Neuronal stem cell (in vitro differentiated cells): Measurements from ENCODE around the gene XPO4.

Experiments
- DNase-seq: peaks from one replicate; pipeline ENCODE4 v3.0.0-alpha.2; 2013; ENCODE audit warnings: low spot score
- H2AFZ ChIP-seq: one replicate; pipeline ENCODE4 v1.6.1; 2013; ENCODE audit warnings: mild to moderate bottlenecking, low read length, inconsistent platforms
- H2AK5ac ChIP-seq: 2 replicates; pipeline ENCODE4 v1.6.1; 2013; ENCODE audit warnings: low read depth, mild to moderate bottlenecking, inconsistent platforms, low read length, moderate library complexity, mixed read lengths
- H2BK120ac ChIP-seq: 2 replicates; pipeline ENCODE4 v1.6.1; 2013; ENCODE audit warnings: low read depth, mild to moderate bottlenecking, inconsistent platforms, low read length, moderate library complexity, mixed read lengths
- H2BK12ac ChIP-seq: one replicate; pipeline ENCODE4 v1.6.1; 2013; ENCODE audit warnings: low read length, inconsistent platforms
- H2BK15ac ChIP-seq: 2 replicates; pipeline ENCODE4 v1.6.1; 2013; ENCODE audit warnings: mild to moderate bottlenecking, low read length, inconsistent platforms, mixed read lengths
- H2BK5ac ChIP-seq: one replicate; pipeline ENCODE4 v1.6.1; 2013; ENCODE audit warnings: inconsistent platforms, mild to moderate bottlenecking, low read length, moderate library complexity
- H3K14ac ChIP-seq: one replicate; pipeline ENCODE4 v1.6.1; 2013; ENCODE audit warnings: low read length, inconsistent platforms
- H3K18ac ChIP-seq: 2 replicates; pipeline ENCODE4 v1.6.1; 2013; ENCODE audit warnings: low read length, inconsistent platforms
- H3K23ac ChIP-seq: 2 replicates; pipeline ENCODE4 v1.6.1; 2013; ENCODE audit warnings: low read depth, mild to moderate bottlenecking, mixed read lengths, low read length, inconsistent platforms; ENCODE audit not compliant: poor library complexity
- H3K27ac ChIP-seq: replicated peaks from 3 replicates; pipeline ENCODE4 v1.5.1; 2013; ENCODE audit warnings: low read length, inconsistent platforms
- H3K27me3 ChIP-seq, 3 experiments: 2 replicates each; pipeline ENCODE4 v1.6.1; 2013; ENCODE audit warnings: low read length in 3 of 3, mild to moderate bottlenecking in 2 of 3, inconsistent platforms in 1 of 3, low read depth in 1 of 3, mixed read lengths in 1 of 3, moderate library complexity in 1 of 3; ENCODE audit not compliant: control insufficient read depth in 3 of 3, insufficient read depth in 3 of 3
- H3K36me3 ChIP-seq, 2 donors: replicated peaks in 1 of 2; 2 replicates each; pipeline ENCODE4 v1.6.1; 2013; ENCODE audit warnings: low read length in 2 of 2; ENCODE audit not compliant: control insufficient read depth in 2 of 2, insufficient read depth in 2 of 2
- H3K4ac ChIP-seq: 2 replicates; pipeline ENCODE4 v1.6.1; 2013; ENCODE audit warnings: inconsistent platforms, mild to moderate bottlenecking, low read length, moderate library complexity
- H3K4me1 ChIP-seq, 2 donors: 1 replicate in 1 of 2; 2 replicates in 1 of 2; pipeline ENCODE4 v1.6.1; 2013; ENCODE audit warnings: low read length in 2 of 2, low read depth in 1 of 2; ENCODE audit not compliant: control insufficient read depth in 2 of 2, insufficient read depth in 1 of 2
- H3K4me2 ChIP-seq: one replicate; pipeline ENCODE4 v1.6.1; 2013; ENCODE audit warnings: mild to moderate bottlenecking, low read length, inconsistent platforms; ENCODE audit not compliant: insufficient read depth, poor library complexity, severe bottlenecking
- H3K4me3 ChIP-seq, 2 donors: 2 replicates each; pipeline ENCODE4 v1.5.1; 2013; ENCODE audit warnings: low read length in 2 of 2, mild to moderate bottlenecking in 2 of 2, inconsistent platforms in 1 of 2, moderate library complexity in 1 of 2
- H3K79me1 ChIP-seq: one replicate; pipeline ENCODE4 v1.6.1; 2013; ENCODE audit warnings: low read depth, mild to moderate bottlenecking, inconsistent platforms, low read length, moderate library complexity
- H3K9ac ChIP-seq: one replicate; pipeline ENCODE4 v1.6.1; 2013; ENCODE audit warnings: mild to moderate bottlenecking, low read depth, low read length, inconsistent platforms; ENCODE audit not compliant: poor library complexity
- H3K9me3 ChIP-seq, 2 donors: replicated peaks in 1 of 2; 2 replicates each; pipeline versions ENCODE3 to v1.6.1; 2013; ENCODE audit warnings: low read length in 2 of 2, mild to moderate bottlenecking in 2 of 2, inconsistent platforms in 1 of 2, low read depth in 1 of 2, mixed read lengths in 1 of 2, moderate library complexity in 1 of 2; ENCODE audit not compliant: control insufficient read depth in 2 of 2, insufficient read depth in 1 of 2
- H4K8ac ChIP-seq: one replicate; pipeline ENCODE4 v1.6.1; 2013; ENCODE audit warnings: low read depth, mild to moderate bottlenecking, inconsistent platforms, low read length, moderate library complexity
- H4K91ac ChIP-seq: one replicate; pipeline ENCODE4 v1.6.1; 2013; ENCODE audit warnings: low read length, low read depth, mild to moderate bottlenecking, inconsistent platforms; ENCODE audit not compliant: poor library complexity
- WGBS, 2 donors: extraction: QIAGEN DNeasy Blood & Tissue Kit; methylation state at CpG; one replicate each; pipeline ENCODE4 v1.1.7; 2013; ENCODE audit warnings: missing lambda C conversion rate in 2 of 2, mixed read lengths in 1 of 2; ENCODE audit not compliant: insufficient read length in 2 of 2, insufficient replicate concordance in 1 of 2; ENCODE audit errors: extremely low coverage in 2 of 2; 5-methylcytosine and 5-hydroxymethylcytosine counted together

XPO4 gene

GRCh38 chr13:20828539-20829364 lies 73.8 kb downstream of the XPO4 start:
- no peak overlapping the region for H3K9ac ChIP-seq
- no peak overlapping the region for H2BK12ac ChIP-seq
- no peak overlapping the region for H3K4me3 ChIP-seq
- H2BK120ac ChIP-seq = no peak overlapping the region
- no peak overlapping the region for H3K23ac ChIP-seq
- H2AFZ ChIP-seq = peak overlapping the region; percentile 20
- H2BK15ac ChIP-seq = no peak overlapping the region
- no peak overlapping the region for H2AK5ac ChIP-seq
- peak; percentile 43 for DNase-seq
- no peak overlapping the region for H3K14ac ChIP-seq
- H3K9me3 ChIP-seq = no peaks in the 10 kb centered on the region
- H3K36me3 ChIP-seq = peaks cover 3 to 22% of the 10 kb centered on the region in 2 donors
- no CpG with 5 or more reads among the region's 5 CpGs for WGBS, 2 donors
- H3K18ac ChIP-seq = no peak overlapping the region
- no peaks in the 10 kb centered on the region for H3K27me3 ChIP-seq
- H2BK5ac ChIP-seq = no peak overlapping the region
- H3K27ac ChIP-seq = no peak overlapping the region
- H3K4ac ChIP-seq = no peak overlapping the region
- H3K4me1 ChIP-seq = peaks cover 0 to 2% of the 10 kb centered on the region in 2 donors
- H3K79me1 ChIP-seq = no peaks in the 10 kb centered on the region
- H3K4me2 ChIP-seq = no peak overlapping the region
- H4K91ac ChIP-seq = no peak overlapping the region
- no peak overlapping the region for H4K8ac ChIP-seq

GRCh38 chr13:20826843-20827560 lies 75.5 kb downstream of the XPO4 start:
- Histone ChIP-seq H3K9ac (no peak overlapping the region), H3K18ac (no peak overlapping the region), H3K14ac (no peak overlapping the region), H3K36me3 (peaks cover 0 to 6% of the 10 kb centered on the region in 2 donors), H4K91ac (no peak overlapping the region), H2AK5ac (no peak overlapping the region), H2BK5ac (no peak overlapping the region), H3K23ac (no peak overlapping the region), H3K27me3 (no peaks in the 10 kb centered on the region), H2BK15ac (no peak overlapping the region), H3K4me1 (peaks cover 0 to 2% of the 10 kb centered on the region in 2 donors), H2BK12ac (no peak overlapping the region), H3K4ac (no peak overlapping the region), H3K27ac (no peak overlapping the region), H3K79me1 (no peaks in the 10 kb centered on the region), H3K4me3 (no peak overlapping the region), H3K4me2 (no peak overlapping the region), H2BK120ac (no peak overlapping the region), H3K9me3 (no peaks in the 10 kb centered on the region), H4K8ac (no peak overlapping the region), H2AFZ (no peak overlapping the region)
- DNase-seq = no peak
- WGBS, 2 donors = no CpG with 5 or more reads among the region's 3 CpGs

- no peak overlapping the region for H2BK120ac ChIP-seq
- no peak overlapping the region for H2BK12ac ChIP-seq
- peaks cover 0 to 2% of the 10 kb centered on the region in 2 donors for H3K4me1 ChIP-seq
- no peaks in the 10 kb centered on the region for H3K79me1 ChIP-seq
- no peak overlapping the region for H3K14ac ChIP-seq
- H3K9me3 ChIP-seq = no peaks in the 10 kb centered on the region
- no peak overlapping the region for H2AFZ ChIP-seq
- H3K9ac ChIP-seq = no peak overlapping the region
- H2BK15ac ChIP-seq = no peak overlapping the region
- no peak overlapping the region for H3K23ac ChIP-seq
- no peak overlapping the region for H2BK5ac ChIP-seq
- H3K4me2 ChIP-seq = no peak overlapping the region
- H4K8ac ChIP-seq = no peak overlapping the region
- H3K18ac ChIP-seq = no peak overlapping the region
- H3K36me3 ChIP-seq = peaks cover 2 to 7% of the 10 kb centered on the region in 2 donors
- H3K4me3 ChIP-seq = no peak overlapping the region
- H3K27me3 ChIP-seq = no peaks in the 10 kb centered on the region
- no peak overlapping the region for H2AK5ac ChIP-seq
- WGBS, 2 donors = no CpG with 5 or more reads among the region's 5 CpGs
- no peak for DNase-seq
- no peak overlapping the region for H4K91ac ChIP-seq
- H3K27ac ChIP-seq = no peak overlapping the region
- no peak overlapping the region for H3K4ac ChIP-seq
Measured at GRCh38 chr13:20826301-20826700, 76.2 kb downstream of the XPO4 start.

- no peak overlapping the region for H3K4me3 ChIP-seq
- no peaks in the 10 kb centered on the region for H3K9me3 ChIP-seq
- H3K36me3 ChIP-seq = peaks cover 2 to 15% of the 10 kb centered on the region in 2 donors
- no peak overlapping the region for H3K27ac ChIP-seq
- no peak overlapping the region for H3K14ac ChIP-seq
- no CpG with 5 or more reads among the region's 3 CpGs for WGBS, 2 donors
- no peak overlapping the region for H2BK12ac ChIP-seq
- H2BK15ac ChIP-seq = no peak overlapping the region
- H2AFZ ChIP-seq = no peak overlapping the region
- no peak overlapping the region for H3K9ac ChIP-seq
- DNase-seq = no peak
- no peak overlapping the region for H4K8ac ChIP-seq
- H2AK5ac ChIP-seq = no peak overlapping the region
- no peaks in the 10 kb centered on the region for H3K79me1 ChIP-seq
- no peak overlapping the region for H2BK5ac ChIP-seq
- peaks cover 0 to 2% of the 10 kb centered on the region in 2 donors for H3K4me1 ChIP-seq
- H3K4me2 ChIP-seq = no peak overlapping the region
- H3K27me3 ChIP-seq = no peaks in the 10 kb centered on the region
- H3K23ac ChIP-seq = no peak overlapping the region
- no peak overlapping the region for H2BK120ac ChIP-seq
- no peak overlapping the region for H3K4ac ChIP-seq
- H3K18ac ChIP-seq = no peak overlapping the region
- H4K91ac ChIP-seq = no peak overlapping the region
Measured at GRCh38 chr13:20825477-20825875, 77.1 kb downstream of the XPO4 start.
